Right atrium auricular region (tissue), 2 donors: Measurements from ENCODE around the gene VRK1. TPM values are rescaled to one million over a fixed set of nuclear protein-coding genes. Genes with fewer than 3 reads are reported as not detected.

Experiments used
- DNase-seq: peaks from one replicate; pipeline ENCODE4 v3.0.0-alpha.2; 2019; ENCODE audit warnings: low spot score
- H3K27ac ChIP-seq, 2 donors: fragments of 200-600 bp; sonication (generic); 1 replicate in 1 of 2; 2 replicates in 1 of 2; pipeline ENCODE4 v1.5.1; 2016 to 2019
- H3K27me3 ChIP-seq, 2 donors: fragments of 200-600 bp; sonication (generic); one replicate each; pipeline versions ENCODE4 v1.5.1 to v1.6.0; 2017 to 2019
- H3K36me3 ChIP-seq: fragments of 200-600 bp; sonication (generic); one replicate; pipeline ENCODE4 v1.5.1; 2016
- H3K4me1 ChIP-seq, 2 donors: fragments of 200-600 bp; sonication (generic); one replicate each; pipeline versions ENCODE4 v1.5.1 to v1.6.0; 2017 to 2019
- H3K4me3 ChIP-seq, 2 donors: fragments of 200-600 bp; sonication (generic); 1 replicate in 1 of 2; 2 replicates in 1 of 2; pipeline ENCODE4 v1.5.1; 2017 to 2019; ENCODE audit warnings: mild to moderate bottlenecking in 1 of 2, moderate library complexity in 1 of 2
- H3K9me3 ChIP-seq, 2 donors: fragments of 200-600 bp; sonication (generic); one replicate each; pipeline ENCODE4 v1.5.1; 2019
- total RNA-seq, 2 donors: library from RNA; depleted of rRNA; stranded (reverse); fragments of >200 nt; gene quantifications; one replicate each; pipeline ENCODE4 v1.1.0, GENCODE V29; 2016
- TF ChIP-seq, protein P1 (sequence below), 2 donors: fragments of 200-600 bp; sonication (generic); IDR thresholded peaks; one replicate each; pipeline ENCODE4 v1.5.1; 2019; ENCODE audit warnings: antibody characterized with exemption in 2 of 2

VRK1 gene
- total RNA-seq, 2 donors from 2014 or later: 8.7 to 10.0 TPM

DNA sequence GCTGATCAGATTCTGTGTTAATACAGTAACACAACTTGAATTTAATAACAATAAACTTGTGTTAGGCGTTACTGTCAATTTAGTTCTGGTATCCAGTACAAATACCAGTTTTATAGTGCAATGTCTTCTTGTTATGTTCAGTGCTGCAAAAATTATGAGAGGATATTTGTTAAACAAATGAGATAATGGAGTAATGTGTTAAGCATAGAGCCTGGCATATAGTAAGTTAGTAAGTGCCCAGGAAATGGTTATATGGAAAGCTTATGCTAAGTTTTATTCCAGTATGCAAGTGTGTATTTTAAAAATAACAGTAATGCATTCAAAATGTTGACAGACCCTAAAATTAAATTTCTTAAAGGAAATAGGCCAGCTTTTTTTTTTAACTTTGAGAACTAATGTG is 1.8 kb downstream of the VRK1 start:
- H3K27ac ChIP-seq: no peak overlapping the region

DNA sequence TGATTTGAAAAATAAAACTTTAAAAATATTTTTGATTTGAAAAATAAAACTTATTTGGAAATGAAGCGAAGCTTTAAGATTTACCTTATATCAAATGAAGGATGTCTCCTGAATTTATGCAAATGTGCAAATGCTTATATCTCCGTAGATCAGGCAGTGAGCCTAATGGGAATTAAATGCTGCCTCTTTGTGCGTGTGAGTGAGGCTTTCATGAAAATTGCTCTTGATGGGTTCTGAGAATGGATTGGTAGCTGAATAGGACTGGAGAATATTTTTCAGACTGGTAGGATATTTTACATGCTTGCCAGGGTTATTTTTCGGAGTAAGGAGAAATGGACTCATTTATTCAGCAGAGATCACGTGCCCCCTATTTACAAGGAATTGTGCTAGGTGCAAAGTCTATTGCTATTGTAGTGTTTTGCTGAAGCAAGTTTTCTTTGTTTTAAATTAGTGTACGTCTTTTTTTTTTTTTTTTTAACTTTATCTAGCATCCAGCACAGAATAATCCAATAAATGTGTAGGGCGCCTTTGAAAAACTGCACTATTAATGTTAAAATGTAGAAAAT is 2.4 kb downstream of the VRK1 start:
- H3K9me3 ChIP-seq: no peaks in the 10 kb centered on the region
- H3K4me1 ChIP-seq: peaks cover 0 to 9% of the 10 kb centered on the region in 2 donors
- TF ChIP-seq, protein P1, sequence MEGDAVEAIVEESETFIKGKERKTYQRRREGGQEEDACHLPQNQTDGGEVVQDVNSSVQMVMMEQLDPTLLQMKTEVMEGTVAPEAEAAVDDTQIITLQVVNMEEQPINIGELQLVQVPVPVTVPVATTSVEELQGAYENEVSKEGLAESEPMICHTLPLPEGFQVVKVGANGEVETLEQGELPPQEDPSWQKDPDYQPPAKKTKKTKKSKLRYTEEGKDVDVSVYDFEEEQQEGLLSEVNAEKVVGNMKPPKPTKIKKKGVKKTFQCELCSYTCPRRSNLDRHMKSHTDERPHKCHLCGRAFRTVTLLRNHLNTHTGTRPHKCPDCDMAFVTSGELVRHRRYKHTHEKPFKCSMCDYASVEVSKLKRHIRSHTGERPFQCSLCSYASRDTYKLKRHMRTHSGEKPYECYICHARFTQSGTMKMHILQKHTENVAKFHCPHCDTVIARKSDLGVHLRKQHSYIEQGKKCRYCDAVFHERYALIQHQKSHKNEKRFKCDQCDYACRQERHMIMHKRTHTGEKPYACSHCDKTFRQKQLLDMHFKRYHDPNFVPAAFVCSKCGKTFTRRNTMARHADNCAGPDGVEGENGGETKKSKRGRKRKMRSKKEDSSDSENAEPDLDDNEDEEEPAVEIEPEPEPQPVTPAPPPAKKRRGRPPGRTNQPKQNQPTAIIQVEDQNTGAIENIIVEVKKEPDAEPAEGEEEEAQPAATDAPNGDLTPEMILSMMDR (IDR thresholded peaks at IDR 0.05): no peak
- H3K27me3 ChIP-seq: no peaks in the 10 kb centered on the region
- no peak overlapping the region for H3K27ac ChIP-seq
- DNase-seq: no peak
- H3K36me3 ChIP-seq: no peaks in the 10 kb centered on the region
- H3K4me3 ChIP-seq: no peak overlapping the region

More for the DNA sequence above, 1.8 kb downstream of the VRK1 start:
- TF ChIP-seq, protein P1 (IDR thresholded peaks at IDR 0.05): no peak
- Histone ChIP-seq H3K27me3 (no peaks in the 10 kb centered on the region), H3K4me3 (no peak overlapping the region), H3K4me1 (peaks cover 0 to 9% of the 10 kb centered on the region in 2 donors), H3K36me3 (no peaks in the 10 kb centered on the region), H3K9me3 (no peaks in the 10 kb centered on the region)
- DNase-seq: no peak

DNA sequence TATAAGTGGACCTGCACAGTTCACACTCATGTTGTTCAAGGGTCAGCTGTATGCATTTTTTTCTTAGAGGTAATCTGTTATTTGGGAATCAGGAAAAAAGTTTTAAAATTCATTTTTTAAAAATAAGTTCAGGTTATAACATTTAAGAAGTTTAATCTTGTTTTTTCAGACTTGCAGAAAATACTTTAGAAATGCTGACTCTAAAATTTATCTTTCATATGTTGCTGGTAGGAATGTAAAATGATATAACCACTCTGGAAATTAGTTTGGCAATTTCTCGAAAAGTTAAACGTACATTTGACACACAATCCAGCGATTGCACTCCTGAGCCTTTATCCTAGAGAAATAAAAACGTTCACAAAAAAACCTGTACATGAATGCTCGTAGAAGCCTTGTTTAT is 4.7 kb downstream of the VRK1 start:
- H3K27me3 ChIP-seq: no peaks in the 10 kb centered on the region
- no peak overlapping the region for H3K4me3 ChIP-seq
- H3K36me3 ChIP-seq: no peaks in the 10 kb centered on the region
- peaks cover 0 to 16% of the 10 kb centered on the region in 2 donors for H3K4me1 ChIP-seq
- no peak overlapping the region for H3K27ac ChIP-seq
- TF ChIP-seq, protein P1 (IDR thresholded peaks at IDR 0.05): no peak
- H3K9me3 ChIP-seq: no peaks in the 10 kb centered on the region
- DNase-seq: no peak

DNA sequence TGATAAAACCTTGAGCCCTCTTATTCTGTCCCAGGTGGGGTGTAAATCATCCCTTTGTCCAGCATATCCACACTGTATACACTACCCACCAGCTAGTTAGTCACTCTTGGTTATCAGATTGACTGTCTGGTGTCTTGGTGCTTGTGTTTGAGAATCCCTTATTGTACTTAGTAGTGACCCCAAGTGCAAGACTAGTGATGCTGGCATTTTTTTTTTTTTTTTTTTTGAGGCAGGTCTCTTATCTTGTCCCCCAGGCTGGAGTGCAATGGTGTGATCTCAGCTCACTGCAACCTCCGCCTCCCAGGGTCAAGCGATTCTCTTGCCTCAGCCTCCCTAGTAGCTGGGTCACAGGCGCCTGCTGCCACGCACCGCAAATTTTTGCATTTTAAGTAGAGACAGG is 5.8 kb downstream of the VRK1 start:
- Histone ChIP-seq H3K4me3 (no peak overlapping the region), H3K27ac (no peak overlapping the region), H3K9me3 (no peaks in the 10 kb centered on the region), H3K27me3 (no peaks in the 10 kb centered on the region), H3K36me3 (no peaks in the 10 kb centered on the region), H3K4me1 (peaks cover 0 to 11% of the 10 kb centered on the region in 2 donors)
- TF ChIP-seq, protein P1 (IDR thresholded peaks at IDR 0.05): no peak
- DNase-seq: no peak

DNA sequence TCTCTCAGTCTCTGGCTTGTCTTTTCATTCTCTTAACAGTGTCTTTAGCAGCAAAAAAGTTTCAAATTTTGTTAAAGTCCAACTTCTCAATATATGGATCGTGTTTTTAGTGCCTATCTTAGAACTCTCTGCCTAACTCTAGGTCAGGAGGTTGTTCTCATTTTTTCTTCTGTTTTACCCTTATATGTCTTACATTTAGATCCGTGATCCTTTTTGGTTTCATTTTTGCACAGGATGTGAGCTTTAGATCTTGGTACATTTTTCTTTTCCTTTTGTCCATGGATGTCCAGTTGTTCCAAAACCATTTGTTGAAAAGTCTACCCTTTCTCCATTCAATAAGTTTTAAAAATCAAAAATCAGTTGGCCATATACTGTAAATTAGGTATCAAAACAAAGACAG is 6.8 kb downstream of the VRK1 start:
- DNase-seq: no peak
- H3K27me3 ChIP-seq: no peaks in the 10 kb centered on the region
- TF ChIP-seq, protein P1 (IDR thresholded peaks at IDR 0.05): no peak
- H3K4me1 ChIP-seq: peaks cover 0 to 7% of the 10 kb centered on the region in 2 donors
- no peaks in the 10 kb centered on the region for H3K9me3 ChIP-seq
- H3K4me3 ChIP-seq: no peak overlapping the region
- H3K27ac ChIP-seq: no peak overlapping the region
- H3K36me3 ChIP-seq: no peaks in the 10 kb centered on the region

DNA sequence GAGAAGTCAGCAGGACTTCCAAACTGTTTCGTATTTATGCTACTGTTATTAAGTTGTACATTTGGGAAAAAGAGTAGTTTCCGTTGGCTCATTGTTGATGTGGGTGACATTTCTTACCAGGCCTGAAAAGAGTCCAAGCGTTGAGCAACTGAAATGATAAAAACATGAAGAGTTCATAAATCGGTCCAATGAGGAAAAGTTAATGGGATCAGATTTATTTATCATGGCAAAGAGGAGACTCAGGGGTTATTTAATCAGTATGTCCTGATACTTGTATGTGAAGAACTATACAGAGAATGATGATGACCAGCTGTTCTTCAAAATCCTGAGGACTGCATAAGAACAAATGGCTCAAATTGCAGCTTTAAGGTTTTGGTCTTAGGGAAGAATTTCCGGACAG is 7.7 kb downstream of the VRK1 start:
- no peaks in the 10 kb centered on the region for H3K9me3 ChIP-seq
- no peaks in the 10 kb centered on the region for H3K27me3 ChIP-seq
- no peaks in the 10 kb centered on the region for H3K36me3 ChIP-seq
- DNase-seq: no peak
- TF ChIP-seq, protein P1 (IDR thresholded peaks at IDR 0.05): no peak
- H3K4me3 ChIP-seq: no peak overlapping the region
- H3K27ac ChIP-seq: no peak overlapping the region
- peaks cover 0 to 7% of the 10 kb centered on the region in 2 donors for H3K4me1 ChIP-seq
